ENCODE results near the gene CLSTN2.

The CLSTN2 gene

GRCh38 chr3:140541975-140542653 lies 607.1 kb downstream of the CLSTN2 start:
- no peak for DNase-seq (ENCODE audit: low read depth, low spot score)

- no peak for DNase-seq (ENCODE audit: low read depth, low spot score)
These were observed 610.2 kb downstream of the CLSTN2 start for GRCh38 chr3:140545197-140545596.

GRCh38 chr3:140545756-140546155 lies 610.8 kb downstream of the CLSTN2 start:
- DNase-seq (ENCODE audit: low read depth, low spot score) = no peak

GRCh38 chr3:140546649-140547048 lies 611.7 kb downstream of the CLSTN2 start:
- no peak for DNase-seq (ENCODE audit: low read depth, low spot score)

GRCh38 chr3:140552403-140552802 lies 617.4 kb downstream of the CLSTN2 start:
- DNase-seq (ENCODE audit: low read depth, low spot score) = no peak

GRCh38 chr3:140552898-140553297 lies 617.9 kb downstream of the CLSTN2 start:
- no peak for DNase-seq (ENCODE audit: low read depth, low spot score)

GRCh38 chr3:140553591-140553990 lies 618.6 kb downstream of the CLSTN2 start:
- DNase-seq (ENCODE audit: low read depth, low spot score) = no peak

- DNase-seq (ENCODE audit: low read depth, low spot score) = no peak
These were observed 620.7 kb downstream of the CLSTN2 start for GRCh38 chr3:140555666-140556065.

GRCh38 chr3:140557476-140557875 lies 622.5 kb downstream of the CLSTN2 start:
- no peak for DNase-seq (ENCODE audit: low read depth, low spot score)

- DNase-seq (ENCODE audit: low read depth, low spot score) = no peak
These were observed 624.6 kb downstream of the CLSTN2 start for GRCh38 chr3:140559546-140559945.

GRCh38 chr3:140563206-140563760 lies 628.3 kb downstream of the CLSTN2 start:
- no peak for DNase-seq (ENCODE audit: low read depth, low spot score)

GRCh38 chr3:140568131-140568530 lies 633.1 kb downstream of the CLSTN2 start:
- no peak for DNase-seq (ENCODE audit: low read depth, low spot score)

GRCh38 chr3:140568842-140569520 lies 634.0 kb downstream of the CLSTN2 start:
- no peak for DNase-seq (ENCODE audit: low read depth, low spot score)

GRCh38 chr3:140570602-140571001 lies 635.6 kb downstream of the CLSTN2 start:
- no peak for DNase-seq (ENCODE audit: low read depth, low spot score)

- no peak for DNase-seq (ENCODE audit: low read depth, low spot score)
These were observed 636.9 kb downstream of the CLSTN2 start for GRCh38 chr3:140571836-140572235.

GRCh38 chr3:140572334-140572733 lies 637.3 kb downstream of the CLSTN2 start:
- DNase-seq (ENCODE audit: low read depth, low spot score) = no peak

GRCh38 chr3:140573011-140573410 lies 638.0 kb downstream of the CLSTN2 start:
- no peak for DNase-seq (ENCODE audit: low read depth, low spot score)

GRCh38 chr3:140574375-140574774 lies 639.4 kb downstream of the CLSTN2 start:
- no peak for DNase-seq (ENCODE audit: low read depth, low spot score)

GRCh38 chr3:140576449-140576848 lies 641.5 kb downstream of the CLSTN2 start:
- DNase-seq (ENCODE audit: low read depth, low spot score) = no peak

GRCh38 chr3:140577911-140578310 lies 642.9 kb downstream of the CLSTN2 start:
- no peak for DNase-seq (ENCODE audit: low read depth, low spot score)

- DNase-seq (ENCODE audit: low read depth, low spot score) = no peak
These were observed 644.3 kb downstream of the CLSTN2 start for GRCh38 chr3:140579260-140579659.

- no peak for DNase-seq (ENCODE audit: low read depth, low spot score)
These were observed 645.8 kb downstream of the CLSTN2 start for GRCh38 chr3:140580746-140581145.

GRCh38 chr3:140584549-140584948 lies 649.6 kb downstream of the CLSTN2 start:
- DNase-seq (ENCODE audit: low read depth, low spot score) = no peak
